GM19240 (cell line): ENCODE measurements around the gene CLCNKA.
A peak's percentile ranks its signal among the peaks of the same experiment; 100 is the strongest.
"Not testable (repeated sequence)": the region's sequence is repeated elsewhere in the genome, so short reads cannot be mapped to it uniquely, and the experiment has no call there.

Experiments used
- DNase-seq: peaks from one replicate; pipeline ENCODE4 v3.0.0; 2011; ENCODE audit warnings: low spot score; ENCODE audit not compliant: insufficient read length

CLCNKA gene

DNA sequence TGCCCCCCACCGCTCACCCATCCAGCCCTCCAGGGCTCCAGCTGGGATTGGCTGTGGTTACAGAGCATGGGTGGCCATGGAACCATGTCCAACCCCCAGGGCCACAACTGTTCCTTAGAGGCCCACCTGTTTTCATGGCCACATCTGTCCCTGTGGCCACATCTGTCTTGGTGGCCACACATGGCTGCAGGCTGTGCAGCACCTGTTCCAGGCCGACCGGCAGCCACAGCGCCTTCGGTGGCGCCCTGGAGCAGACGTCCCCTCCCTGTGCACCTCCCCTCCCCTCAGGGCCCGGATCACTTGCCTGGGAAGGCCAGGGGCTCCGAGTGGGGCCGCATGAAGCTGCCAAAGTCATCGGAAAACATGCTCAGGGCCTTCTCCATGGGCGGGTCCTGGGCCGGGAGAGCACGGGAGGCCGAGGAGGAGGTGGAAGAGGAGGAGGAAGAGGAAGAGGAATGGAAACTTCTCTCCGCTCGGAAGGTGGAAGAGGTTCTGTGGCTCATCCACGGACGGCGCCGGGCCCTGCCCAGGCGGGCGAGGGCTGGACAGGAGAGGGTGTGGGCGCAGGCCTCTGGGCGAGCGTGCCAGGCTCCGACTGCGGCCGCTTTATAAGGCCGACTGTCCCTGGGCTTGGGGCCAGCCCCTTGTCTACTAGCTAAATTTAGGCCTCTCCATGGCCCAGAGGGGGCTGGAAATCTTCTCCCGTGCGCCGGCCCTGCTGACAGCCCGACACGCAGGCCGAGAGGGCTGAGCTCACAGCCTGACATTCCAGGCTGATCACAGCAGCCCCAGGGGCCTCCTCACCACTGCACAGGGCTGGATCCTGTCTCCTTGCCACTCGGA lies 4.2 kb upstream of the CLCNKA start, which contains the start of gene HSPB7:
HSPB7 (minus strand) TSS at position 583 of the 843 bp plus-strand sequence; CDS start at position 503, 80 bp downstream.
- no peak for DNase-seq

DNA sequence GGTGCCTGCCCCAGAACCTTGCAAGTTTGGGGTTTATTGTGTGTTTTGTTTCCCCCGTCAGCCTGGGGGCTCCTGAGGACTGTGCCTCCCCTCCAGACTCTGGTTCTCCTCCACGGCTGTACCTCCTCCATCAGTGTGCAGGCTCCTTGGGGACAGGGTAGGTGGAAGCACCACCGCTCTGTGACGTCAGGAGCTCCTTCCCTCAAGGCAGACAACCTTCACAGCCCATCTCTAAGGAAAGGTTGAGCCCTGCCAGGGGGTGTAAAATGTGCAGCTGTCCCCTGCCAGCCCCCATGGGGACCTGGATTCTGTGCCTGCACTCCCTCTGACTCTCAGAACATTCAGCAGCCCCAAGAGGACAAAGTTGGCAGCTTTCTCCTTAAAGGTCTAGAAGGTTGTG lies 3.5 kb upstream of the CLCNKA start:
- no peak for DNase-seq

DNA sequence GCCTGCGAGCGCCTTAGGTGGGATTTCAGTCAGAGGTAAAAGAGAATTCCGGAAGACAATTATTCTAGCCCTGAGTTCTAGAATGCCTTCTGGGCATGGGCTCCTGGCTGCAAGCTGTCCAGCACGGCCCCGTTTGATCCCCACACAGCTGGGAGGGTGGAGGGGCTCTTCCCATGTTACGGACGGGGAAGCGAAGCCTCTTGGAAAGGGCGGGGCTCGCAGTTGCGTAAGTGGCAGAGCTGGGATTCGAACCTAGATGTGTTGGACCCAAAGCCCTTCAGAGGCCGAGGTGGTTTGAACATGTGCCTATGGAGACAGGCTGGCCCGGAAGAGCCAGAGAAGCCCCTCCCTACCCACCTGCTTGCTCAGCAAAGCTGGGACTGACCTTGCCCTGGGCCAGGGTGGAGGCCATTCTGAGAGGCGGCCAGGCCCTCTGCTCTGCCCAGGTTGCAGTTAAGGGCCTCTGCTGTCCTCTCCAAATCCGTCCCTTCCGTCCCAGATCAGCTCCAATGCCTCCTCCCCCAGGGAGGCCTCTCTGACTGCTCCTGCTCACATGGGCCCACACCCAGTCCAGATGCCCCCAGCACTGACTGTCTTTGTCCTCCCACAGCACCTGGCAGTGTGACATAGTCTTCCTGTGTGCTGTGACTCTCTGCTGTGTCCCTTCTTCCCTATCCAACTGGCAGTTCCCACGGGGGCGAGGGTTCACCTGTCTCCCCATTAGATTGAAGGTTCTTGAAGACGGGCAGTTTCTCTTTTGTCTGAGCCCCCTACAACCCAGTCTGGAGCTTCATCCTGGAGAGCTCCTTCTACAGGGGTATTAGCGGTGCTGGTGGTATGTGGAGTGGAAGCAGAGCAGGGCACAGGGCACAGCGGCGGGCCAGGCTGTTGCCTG lies 2.8 kb upstream of the CLCNKA start:
- no peak for DNase-seq

DNA sequence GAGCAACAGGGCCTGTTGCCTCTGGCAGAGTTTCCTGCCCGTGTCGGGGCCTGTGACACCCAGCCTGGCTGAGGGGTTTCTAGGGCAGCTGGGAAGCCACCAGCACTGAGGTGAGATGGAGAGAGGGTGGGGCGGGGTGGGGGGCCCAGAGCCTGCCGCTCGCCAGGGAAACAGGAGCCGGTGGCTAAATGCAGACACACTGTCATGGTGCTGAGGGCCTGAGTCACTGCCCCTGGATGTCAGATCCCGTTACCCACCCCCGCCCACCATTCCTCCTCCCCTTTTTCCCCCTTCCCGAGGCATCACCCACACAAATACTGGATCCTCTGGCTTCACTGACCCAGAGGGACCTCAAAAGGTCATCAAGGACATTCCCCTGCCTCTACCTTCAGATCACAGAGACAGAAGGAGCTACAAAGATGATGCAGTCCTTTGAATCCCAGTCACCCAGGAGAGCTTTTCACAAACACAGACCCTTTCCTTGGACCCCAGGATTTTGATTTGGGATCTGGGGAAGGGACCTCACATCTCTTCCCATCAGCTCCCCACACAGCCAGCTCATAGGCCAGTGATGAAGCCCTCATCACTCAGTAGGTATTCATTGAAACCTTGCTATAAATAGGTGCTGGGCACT lies 2.1 kb upstream of the CLCNKA start:
- DNase-seq: no peak

DNA sequence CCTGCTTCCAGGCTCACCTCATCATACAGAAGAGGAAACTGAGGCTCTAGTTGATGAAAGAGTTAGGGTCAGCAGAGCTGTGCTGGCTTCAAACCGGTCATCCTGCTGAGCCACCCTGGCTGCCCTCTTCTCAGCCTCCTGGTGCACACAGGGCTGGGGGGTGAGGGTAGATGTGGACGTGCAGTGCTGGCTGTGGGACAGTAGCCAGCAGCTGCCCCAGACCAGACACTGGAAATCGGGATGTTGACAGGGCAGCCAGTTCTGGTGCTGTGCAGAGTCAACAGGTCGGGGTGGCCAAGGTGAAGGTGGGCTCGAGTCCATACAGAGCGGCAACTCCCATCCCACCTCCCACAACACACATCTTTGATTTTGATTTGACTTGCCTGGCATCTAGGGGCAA lies 1.5 kb upstream of the CLCNKA start:
- DNase-seq: no peak

DNA sequence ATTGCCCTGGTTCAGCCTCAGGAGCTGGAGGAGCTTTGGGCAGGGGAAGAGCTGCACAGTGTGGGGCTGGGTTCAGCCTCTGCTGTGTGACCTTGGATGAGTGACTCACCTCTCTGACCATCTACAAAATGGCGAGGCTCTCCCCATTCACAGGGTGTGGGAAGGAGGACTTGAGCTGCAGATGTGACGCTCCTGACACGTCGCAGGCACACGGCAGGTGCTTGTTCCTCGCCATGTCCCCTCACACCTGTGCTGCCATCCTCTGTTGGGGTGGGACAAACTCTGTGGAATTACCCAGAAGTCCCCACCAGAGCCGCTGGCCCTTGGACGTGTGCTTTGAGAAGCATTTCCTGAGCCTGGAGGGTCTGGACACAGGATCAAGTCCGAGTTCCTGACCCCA lies 958 bp upstream of the CLCNKA start:
- not testable (repeated sequence) for DNase-seq

DNA sequence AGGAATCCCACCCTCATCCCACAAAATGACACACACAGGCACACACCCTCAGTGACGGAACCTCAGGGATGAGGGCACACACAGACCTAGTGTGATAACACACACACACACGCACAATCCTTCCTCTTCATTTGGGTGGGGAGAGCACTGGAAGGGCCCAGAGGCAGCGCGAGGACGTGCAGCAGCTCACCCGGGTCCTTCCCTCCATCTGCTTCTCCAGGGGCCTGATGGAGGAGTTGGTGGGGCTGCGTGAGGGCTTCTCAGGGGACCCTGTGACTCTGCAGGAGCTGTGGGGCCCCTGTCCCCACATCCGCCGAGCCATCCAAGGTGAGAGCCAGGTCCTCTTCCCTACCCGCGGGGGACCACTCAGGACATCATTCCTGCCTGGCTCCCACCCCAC lies 557 bp downstream of the CLCNKA start:
- no peak for DNase-seq

DNA sequence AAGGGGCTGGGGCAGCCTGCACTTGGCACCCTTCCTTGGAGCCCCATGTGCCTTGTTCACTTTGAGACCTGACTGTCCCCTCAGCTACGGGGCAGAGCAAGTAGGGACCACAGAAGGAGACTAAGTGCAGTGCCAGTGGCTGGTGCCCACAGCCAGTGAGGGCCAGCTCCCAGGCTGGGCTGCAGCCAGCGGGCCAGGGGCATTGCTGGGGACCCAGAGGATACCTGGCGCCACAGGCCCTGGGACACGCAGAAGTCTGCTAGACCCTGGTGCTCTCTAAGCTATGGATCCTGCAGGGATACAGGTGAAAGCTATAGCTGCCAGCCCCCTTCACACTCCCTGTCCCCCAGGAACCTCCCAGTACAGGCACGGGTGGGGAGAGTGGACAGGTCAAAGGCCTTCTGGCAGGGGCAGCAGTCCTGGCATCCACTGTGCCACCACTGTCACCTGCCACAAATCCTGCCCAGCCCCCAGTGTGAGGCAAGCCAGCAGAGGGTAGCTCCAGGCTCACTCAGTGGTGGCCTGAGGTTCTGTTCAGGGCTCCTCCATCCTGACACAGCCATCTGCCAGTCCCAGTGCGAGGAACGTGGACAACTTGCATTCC lies 1.3 kb downstream of the CLCNKA start:
- DNase-seq: no peak

DNA sequence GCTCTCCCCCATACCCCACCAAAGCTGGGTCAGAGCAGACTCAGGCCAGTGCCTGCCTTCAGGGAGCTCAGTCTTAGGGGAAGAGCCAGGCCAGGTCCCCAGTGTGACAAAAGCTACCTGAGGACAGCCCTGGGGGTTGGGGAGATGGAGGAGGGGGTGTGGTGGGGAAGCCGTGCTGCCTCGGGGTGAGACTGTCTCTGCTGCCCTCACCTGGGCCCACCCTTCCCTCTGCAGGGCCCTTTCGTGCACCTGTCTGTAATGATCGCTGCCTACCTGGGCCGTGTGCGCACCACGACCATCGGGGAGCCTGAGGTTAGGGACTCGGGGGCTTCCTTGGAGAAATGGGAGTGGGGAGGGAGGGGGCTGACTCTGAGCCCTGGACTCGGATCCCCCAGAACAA lies 4.5 kb downstream of the CLCNKA start:
- DNase-seq: not testable (repeated sequence)

DNA sequence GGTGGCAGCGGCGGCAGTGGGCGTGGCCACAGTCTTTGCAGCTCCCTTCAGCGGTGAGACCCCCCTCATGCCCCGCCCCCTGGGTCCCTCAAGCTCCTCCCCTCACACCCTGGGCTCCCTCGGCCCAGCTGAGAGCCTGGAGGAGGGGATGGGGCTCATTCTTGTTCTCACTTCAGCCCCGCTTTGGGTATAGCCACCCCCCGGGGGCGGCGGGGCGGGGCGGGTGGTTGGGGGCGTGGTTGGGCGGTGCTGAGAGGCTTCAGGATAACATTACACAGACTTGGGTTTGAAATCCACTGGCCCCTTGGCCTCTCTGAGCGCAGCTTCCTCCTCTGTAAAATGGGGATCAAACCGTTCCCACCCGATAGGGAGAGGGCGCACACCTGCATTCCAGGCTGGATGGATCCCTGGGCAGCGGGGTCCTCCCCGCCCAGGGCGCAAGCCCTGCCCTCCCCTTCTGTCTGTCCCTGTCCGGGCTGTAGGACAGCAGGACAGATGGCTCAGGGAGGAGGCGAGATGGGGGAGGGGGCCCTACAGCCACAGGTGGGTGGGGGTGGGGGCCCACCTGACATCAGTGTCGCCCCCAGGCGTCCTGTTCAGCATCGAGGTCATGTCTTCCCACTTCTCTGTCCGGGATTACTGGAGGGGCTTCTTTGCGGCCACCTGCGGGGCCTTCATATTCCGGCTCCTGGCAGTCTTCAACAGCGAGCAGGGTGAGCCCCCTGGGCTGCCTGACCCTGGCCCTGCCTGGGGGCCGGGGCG lies 5.1 kb downstream of the CLCNKA start:
- DNase-seq: no peak

DNA sequence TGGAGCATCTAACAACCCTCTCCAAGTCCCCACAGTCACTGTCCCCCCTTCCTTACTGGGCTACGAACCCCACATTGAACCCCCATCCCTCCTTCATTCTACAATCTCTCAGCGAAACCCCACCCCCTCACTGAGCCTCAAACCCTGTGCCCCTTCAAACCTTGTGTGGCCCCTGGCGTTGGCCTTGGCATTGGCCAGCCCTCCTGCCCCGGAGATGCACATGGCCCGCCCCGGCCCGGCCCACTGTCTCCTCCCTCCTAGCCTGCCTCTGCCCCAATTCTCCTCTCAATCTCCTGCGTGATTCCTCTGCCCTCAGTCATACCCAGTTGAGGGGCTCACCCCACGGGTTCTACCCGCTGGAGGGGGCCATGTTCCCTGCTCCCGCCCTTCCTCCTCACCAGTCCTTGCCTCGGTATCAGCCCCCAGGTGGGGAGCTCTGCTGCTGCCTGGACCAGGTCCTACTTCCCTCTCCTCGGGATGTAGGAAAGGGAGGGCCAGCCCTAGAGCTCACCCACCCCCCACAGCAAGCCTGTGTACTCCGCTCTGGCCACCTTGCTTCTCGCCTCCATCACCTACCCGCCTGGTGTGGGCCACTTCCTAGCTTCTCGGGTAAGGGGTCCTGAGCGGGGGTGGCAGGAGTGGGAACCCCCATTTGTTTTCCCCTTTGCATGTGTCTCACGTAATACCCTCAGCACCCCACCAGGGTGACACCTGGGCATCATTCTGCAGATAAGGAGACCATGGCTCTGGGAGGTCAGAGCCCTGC lies 6.6 kb downstream of the CLCNKA start:
- DNase-seq: no peak

DNA sequence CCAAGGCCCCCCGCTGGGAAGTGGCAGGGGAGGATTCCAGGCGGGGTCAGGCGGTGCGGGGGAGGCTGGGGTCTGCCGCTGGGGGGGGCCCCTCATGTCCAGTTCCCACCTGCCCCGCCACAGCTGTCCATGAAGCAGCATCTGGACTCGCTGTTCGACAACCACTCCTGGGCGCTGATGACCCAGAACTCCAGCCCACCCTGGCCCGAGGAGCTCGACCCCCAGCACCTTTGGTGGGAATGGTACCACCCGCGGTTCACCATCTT lies 7.1 kb downstream of the CLCNKA start:
- DNase-seq: not testable (repeated sequence)

DNA sequence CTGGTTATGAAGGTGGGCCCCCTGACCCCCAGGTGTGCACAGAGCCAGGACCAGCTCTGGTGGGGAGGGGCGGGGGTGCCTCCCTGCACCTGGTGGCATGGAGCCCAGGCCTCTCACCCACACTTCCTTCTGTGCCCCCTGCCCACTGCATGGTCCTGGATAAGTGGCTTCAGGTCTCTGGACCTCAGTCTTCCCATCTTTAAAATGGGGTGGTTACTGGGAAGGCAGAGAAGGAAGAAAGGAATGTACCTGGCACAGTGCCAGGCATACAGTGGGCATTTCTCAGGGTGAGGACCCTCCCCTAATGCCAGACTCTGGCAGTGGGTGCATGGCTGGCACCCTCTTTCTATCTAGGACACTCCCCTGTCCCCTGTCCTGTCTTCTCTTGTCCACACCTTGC lies 7.5 kb downstream of the CLCNKA start:
- DNase-seq: no peak

DNA sequence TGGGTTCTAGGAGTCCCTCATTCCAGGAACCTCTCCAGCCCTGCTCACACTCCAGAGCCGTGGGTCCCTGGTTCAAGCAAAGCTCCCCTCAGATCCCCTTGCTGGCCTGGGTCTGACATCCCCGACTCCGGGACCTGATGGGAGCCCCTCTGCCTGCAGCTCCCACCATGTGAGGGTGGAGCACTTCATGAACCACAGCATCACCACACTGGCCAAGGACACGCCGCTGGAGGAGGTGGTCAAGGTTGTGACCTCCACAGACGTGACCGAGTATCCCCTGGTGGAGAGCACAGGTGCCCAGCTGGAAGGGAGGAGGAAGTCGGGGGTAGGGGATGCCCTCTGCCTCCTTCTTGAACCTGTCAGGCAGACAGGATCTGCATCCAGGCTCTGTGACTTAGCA lies 9.7 kb downstream of the CLCNKA start:
- no peak for DNase-seq

DNA sequence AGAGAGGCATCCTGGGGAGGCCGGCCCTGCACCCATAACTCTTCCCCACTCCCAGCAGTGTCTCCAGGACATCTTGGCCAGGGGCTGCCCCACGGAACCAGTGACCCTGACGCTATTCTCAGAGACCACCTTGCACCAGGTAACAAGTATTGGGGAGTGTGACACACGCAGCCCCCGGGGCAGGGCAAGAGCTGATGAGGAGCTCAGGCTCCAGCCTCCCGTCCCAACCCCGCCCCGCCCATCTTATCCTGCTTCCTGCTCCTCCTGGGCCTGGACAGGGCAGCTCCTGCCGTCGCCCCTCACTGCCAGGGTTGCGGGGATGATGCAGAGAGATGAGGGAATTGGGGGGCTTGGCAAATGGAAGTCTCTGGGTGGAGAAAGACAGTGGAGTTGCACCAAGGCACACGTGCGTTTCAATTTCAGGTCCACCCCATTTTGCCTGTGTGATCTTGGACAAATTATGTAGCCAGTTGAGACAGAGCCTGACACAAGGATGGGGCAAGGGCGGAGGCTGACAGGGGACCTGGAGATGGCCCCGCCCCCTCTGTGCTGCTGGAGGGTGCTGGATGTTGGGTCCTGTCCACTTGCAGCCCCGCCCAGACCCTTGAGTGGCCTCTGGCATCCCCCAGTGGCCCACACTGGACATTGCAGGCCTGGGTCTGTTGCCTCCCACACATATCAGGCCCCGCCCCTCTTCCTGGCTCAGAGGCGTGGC lies 10.7 kb downstream of the CLCNKA start:
- DNase-seq: peak; percentile 89

DNA sequence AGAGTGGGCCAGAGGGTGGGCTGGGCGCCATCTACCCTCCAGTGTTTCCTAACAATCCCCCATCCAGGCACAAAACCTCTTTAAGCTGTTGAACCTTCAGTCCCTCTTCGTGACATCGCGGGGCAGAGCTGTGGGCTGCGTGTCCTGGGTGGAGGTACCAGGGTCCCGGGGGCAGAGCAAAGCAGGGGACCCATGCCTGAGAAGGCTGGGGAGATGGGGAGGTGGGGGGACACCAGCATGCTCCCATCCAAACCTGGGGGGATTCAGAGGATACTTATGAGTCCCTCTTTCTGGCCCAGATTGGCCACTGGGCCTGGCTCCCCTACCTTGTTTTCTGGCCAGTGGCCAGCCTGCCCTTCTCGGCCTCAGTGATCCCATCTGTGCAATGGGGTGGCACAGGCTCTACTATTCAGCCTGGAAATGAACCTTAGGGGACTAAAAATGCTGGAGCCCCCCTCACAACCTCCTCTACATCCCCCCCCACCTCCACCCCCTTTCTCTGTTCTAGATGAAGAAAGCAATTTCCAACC lies 11.3 kb downstream of the CLCNKA start:
- not testable (repeated sequence) for DNase-seq

DNA sequence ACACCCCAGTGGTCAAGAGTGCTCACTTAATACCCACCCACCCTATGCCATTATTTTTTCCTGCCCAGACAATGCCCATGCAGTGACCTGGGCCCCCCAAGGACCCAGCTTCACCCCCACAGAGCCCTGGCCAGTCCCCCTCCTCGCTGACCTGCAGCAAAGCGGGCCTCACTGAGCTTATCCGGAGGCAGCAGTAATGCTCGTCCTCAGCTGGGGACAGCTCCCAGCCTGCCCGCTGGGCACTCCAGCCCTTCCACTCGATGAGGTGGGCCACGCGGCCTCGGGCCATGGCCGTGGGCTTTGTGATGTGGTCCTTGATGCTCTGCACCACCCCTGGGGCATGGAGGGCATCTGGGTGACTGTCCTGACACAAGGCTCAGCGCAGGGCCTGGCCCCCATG lies 14.6 kb downstream of the CLCNKA start:
- DNase-seq: not testable (repeated sequence)

DNA sequence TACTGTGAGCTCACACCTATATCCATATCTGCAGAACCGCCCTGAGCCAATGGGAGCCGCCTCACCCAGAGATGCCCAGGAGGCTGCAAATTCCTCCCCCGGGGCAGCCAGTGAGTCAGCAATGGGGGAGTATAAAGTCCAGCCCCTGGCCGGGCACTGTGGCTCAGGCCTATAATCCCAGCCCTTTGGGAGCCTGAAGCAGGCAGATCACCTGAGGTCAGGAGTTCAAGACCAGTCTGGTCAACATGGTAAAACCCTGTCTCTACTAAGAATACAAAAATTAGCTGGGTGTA lies 16.7 kb downstream of the CLCNKA start:
- no peak for DNase-seq

DNA sequence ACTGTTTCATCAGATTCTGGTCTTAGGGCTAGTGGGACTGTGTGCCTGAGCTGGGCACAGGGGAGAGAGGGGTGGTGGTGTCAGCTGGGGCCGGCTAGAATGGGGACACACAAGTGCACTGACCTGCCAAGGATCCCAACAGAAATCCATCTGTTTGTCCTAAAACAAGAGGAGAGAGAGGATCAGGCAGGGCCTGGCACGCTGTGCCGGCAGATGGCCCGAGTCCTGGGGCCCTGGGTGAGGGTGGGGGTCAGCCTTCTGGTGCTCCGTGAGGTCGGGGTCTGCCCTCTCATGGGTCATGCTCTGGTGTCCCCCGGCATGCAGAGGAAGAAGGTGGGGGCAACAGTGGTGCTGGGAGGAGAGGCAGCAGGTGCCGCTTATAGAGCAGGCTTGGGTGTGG lies 18.0 kb downstream of the CLCNKA start:
- DNase-seq: not testable (repeated sequence)

DNA sequence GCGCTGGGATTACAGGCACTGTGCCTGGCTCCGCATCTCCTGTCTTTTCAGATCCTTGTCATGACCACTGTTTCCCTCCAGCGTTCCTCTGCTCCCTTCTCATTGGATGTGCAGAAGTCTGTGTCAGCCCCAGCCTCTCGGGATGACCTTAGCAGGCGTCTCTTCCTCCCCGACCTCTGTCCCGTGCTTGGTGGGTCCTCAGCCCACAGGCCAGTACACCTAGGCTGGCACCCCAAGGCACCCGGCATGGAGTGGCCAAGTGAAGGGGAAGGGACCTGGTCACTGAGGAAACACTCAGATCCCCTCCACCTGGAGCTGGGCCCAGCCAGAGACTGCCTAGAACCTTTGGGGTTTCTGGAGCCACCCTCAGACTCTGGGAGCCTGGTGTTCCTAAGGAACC lies 19.4 kb downstream of the CLCNKA start:
- no peak for DNase-seq
